ENCODE results near the gene PPP1R12C.

GRCh38 chr19:55058781-55059610 is 58.4 kb downstream of the PPP1R12C start:
- TF ChIP-seq EZH2 (IDR thresholded peaks at IDR 0.05; ENCODE audit: insufficient read depth, poor library complexity, severe bottlenecking): no peak
- no peak for TF ChIP-seq EZH2phosphoT487 (IDR thresholded peaks at IDR 0.05; ENCODE audit: insufficient read depth, low read depth)

All from GM23248 (cell line).